T-helper 2 cell (primary cell): ENCODE data around the gene DPCD.

Experiments used
- DNase-seq, 5 experiments: peaks; one replicate each; pipeline versions ENCODE4 v3.0.0 to v3.0.0-alpha.2; 2012 to 2022

Gene DPCD

DNA sequence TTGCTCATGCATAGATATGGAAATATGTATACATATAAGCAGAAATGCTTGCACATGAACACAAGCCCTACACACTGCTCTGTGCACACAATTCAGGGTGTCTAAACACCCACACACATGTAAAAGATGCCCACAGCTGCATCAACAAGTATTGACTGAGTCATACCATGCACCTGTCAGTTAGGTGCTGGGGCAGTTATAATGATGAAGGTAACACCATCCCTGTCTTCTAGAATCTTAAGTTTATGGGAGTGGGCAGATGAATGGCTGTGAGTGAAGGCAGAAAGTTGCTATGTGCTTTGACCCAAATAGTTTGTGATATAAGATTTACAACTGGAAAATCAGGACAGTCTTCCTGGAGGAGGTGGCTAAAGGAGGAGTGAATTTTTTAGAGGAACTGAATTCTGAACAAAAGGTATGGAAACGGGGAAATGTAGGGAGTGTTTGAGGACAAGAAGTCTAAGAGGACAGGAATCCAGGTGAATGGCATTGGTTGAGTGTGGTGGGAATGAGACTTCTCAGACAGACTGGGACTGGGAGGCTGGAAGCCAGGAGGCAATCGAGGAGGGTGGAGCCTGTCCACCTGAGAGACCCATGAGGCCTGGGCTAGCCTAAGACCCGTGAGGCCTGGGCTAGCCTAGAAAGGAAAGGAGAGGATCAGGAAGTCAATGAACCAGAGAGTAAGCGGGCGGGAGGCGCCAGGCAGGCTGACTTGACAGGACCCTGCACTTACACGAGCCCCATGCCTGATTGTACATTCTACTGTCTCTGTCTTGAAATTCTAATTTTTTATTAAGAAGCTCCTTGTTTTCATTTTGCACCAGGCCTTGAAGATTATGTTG, 20.7 kb upstream of the DPCD start:
- no peak for DNase-seq

DNA sequence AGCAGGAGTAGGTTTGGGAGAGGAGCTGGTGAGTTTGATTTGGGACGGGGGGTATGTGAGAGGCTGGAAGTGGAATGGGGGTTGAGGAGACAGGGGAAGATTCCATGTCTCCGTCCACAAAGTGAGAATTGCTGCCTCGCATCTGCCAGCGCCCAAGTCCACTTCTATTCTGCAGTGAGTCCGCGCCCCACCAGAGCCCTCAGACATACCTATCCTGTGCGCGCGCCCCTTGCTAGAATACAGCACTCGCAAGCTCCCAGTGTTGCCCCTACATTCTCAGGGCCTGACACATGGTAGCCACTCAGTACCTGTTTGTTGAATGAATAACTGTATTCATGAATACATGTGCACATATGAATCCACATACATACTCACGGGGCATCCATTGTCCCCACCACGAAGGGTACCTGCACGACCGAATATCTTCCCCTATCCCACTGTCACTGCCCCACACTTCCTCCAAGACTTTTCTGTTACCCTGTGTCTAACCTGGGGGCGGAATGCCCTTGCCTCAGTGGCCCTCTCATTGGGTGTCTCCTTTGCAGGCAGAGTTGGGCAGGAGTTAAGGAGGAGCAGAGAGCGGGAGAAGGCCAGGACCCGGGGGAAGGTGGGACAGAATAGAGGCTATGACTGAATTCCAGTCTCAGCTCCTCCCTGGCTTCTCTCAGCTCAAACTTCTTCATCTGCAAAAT, 19.9 kb upstream of the DPCD start:
- no peak for DNase-seq

DNA sequence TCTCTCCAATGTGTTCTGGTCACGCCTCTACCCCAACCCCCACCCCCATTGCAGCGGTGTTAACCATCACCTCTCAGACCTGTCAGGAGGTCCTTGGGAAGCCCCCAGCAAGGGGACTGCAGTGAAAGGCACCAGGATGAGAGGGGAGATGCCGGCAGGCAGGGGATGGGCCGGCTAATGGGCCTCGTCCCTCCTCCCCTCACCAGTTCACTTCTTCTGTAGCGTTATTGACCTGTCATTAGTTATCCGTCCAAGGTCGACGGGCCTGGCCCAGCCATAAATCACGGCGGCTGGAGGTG, 18.8 kb upstream of the DPCD start:
- no peak for DNase-seq

DNA sequence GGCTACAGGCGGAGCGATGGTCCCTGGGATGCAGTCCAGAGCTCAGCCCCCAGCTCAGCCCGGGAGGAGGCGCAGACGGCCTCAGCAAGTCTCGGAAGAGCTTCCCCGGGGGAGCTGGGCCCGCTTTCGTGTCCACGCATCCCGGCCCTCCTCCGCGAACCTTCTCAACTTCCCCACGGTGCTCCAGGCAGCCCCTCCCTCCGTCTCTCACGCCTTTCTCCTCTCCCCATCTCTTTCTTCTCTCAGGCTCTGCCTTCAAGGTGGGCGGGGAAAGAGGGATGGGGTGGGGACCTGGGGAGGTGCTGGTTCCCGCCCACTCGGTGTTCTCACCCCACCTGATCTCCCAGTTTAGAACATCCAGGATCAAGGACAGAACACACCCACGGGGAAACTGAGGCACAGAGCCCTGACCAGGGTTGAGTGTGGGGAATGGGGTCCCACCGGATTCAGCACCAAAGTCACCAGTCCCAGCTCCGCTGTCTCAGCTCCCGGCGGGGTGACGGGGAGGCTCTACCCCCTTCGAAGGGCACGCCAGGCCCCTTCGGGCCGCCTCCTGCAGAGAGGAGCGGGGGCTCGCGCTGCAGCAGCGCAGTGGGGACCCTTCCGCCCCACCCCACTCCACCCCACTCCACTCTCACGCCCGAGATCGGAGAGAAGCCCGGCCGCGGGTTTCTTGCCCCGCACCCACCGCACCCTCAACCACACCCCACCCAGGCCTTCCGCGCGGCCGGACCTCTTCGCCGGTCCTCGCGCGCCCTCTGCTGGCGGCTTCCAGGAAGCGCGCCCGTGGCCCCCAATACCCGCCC, 18.3 kb upstream of the DPCD start:
- peak; percentile 65 to 77 (median 72) for DNase-seq

DNA sequence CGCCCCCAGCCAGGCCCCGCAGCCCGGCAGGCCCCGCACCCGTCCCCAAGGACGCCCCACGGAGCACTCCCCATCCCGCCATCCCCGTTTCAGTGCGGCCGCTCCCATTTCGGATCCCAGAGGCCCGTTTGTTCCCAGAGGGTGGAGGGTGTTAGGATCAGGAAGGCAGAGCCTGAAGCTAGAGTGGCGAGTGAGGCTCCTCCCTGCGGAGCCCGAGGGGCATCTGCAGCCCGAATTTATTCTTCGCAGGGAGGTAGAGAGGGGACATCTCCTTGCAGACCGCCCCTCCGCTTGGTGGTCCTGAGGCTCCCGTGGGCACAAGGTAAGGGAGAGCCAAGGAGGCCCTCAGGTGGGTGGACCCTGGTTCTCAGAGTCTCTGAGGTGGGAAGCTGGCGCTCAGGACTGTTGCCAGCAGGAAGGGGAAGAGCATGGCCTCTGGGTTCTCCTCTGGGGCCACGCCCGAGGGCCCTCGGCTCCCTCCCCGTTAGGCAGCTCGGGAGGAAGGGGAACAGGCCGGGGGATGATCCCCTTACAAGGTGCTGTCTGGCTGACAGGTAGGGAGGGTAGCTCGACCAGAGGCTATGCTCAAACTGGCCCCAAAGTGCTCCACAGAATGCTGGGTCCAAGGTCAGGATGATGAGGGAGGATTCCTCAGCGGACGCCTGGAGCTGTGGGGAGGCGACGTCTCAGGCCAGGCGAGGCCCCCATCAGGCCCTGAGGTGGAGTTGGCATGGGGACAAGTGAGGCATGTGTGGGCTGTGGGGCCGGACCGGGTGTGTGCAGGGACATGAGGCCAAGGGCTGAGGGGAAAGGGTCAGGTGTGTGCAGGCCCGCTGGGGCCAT, 17.5 kb upstream of the DPCD start:
- DNase-seq = no peak

DNA sequence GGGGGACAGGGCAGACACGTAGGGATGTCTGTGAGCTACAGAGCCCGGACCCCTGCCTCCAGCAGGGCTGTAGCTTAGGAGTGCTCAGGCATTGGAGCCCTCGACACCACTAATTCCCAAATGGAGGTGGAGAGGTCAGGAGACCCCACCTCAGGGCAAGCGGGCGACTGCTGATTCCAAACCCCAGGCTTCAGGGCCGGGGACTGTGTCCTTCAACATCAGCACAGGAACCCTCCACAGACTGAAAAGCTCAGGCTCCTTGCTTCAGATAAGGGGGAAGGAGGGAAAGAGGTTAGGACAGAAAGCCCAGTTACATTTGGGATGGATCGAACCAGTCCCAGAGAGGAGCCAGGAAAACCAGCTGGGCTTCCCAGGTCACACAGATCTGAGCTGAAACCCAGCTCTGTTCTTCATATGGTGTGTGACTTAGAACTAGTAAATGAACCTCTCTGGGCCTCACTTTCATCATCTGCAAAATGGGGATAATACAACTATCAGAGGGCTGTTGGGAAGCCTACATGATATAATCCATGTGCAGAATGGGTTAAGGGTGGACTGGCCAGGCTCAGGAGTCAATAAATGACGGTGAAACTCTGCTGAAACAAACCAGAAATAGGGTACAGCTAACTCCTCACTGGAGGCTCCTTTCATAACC, 16.7 kb upstream of the DPCD start:
- no peak for DNase-seq

DNA sequence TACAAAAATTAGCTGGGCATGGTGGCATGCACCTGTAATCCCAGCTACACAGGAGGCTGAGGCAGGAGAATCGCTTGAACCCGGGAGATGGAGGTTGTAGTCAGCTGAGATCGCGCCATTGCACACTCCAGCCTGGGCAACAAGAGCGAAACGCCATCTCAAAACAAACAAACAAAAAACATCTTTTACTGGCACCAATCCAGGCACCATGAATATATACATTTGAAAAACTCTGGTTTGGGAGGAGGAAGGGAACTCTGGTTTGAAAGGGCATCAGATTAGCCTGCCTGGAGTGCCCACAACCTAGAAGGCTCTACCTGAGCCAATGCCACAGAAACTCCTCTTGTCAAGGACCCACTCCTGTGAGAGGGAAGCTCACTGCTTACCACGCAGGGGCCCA, 16.0 kb upstream of the DPCD start:
- no peak for DNase-seq

DNA sequence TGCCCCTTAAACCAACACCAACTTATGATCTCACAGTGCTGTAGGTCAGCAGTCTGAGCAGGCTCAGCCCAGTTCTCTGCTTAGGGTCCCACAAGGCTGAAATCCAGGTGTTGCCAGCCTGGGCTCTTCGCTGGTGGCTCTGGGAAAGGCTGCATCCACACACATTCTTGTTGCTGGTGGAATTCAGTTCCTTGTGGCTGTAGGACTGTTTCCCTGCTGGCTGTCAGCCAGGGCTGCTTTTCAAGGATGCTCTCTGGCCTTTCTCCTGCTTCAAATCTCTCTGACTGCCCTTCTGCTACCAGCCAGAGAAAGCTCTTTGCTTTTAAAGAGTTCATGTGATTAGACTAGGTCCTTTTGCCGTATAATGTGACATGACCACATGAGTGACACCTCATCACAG, 15.3 kb upstream of the DPCD start:
- DNase-seq = no peak

DNA sequence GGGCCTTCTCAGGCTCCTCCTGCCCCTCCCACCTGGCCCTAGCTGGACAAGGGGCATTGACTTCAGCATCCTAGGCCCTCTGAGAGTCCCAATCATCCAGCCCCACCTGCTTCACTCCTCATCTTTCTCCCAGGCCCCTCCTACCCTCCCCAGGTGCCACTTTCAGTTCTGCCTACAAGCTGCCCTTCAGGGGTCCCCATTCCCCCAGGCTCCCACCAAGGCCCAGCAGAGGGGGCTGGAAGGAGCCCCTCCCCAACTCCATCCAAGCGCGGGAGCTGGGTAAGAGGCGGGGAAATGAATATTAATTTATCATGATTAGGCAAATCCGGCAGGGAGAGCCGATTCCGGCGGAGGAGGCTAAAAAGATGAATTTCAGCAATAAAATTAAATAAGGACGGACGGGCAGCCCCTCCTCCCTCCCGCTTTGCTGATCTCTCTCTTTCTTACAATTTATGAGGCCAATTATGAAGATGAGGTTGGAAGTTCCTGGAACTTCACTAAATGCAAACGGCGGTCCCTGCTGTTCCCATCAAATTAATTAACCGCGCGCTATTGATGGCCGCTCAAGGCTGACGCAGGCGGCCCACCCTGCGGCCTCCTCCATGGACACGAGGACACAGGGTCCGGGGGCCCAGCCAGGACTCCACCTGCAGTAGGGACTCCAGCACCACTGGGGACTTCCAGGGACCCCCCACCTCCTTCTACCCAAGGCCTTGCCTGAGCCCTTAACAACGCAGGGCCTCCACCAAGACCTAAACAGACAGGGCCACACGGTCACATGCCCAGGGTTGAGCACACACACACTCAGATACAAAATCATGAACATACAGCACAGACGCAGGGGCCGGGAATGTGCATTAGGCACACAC, 14.0 kb upstream of the DPCD start:
- DNase-seq = no peak

DNA sequence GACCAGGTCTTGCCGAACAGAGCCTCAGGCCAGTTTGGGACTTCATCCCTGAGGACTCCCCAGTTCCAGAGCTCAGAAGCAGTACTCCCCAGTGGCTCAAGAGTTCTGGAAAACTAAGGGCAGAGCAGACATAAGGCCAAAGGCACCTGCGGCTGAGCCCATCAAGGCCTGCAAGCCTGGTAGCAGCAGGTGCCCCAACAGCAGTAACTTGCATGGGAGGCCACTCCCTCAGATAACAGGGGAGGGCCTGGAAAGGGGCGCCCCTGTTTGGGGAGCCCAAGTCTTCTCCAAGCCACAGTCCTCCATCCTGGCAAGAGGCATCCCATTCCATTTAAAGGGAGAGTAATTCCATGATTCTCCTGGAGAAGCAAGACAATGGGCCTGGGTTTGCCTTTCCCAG, 13.0 kb upstream of the DPCD start:
- DNase-seq = no peak

DNA sequence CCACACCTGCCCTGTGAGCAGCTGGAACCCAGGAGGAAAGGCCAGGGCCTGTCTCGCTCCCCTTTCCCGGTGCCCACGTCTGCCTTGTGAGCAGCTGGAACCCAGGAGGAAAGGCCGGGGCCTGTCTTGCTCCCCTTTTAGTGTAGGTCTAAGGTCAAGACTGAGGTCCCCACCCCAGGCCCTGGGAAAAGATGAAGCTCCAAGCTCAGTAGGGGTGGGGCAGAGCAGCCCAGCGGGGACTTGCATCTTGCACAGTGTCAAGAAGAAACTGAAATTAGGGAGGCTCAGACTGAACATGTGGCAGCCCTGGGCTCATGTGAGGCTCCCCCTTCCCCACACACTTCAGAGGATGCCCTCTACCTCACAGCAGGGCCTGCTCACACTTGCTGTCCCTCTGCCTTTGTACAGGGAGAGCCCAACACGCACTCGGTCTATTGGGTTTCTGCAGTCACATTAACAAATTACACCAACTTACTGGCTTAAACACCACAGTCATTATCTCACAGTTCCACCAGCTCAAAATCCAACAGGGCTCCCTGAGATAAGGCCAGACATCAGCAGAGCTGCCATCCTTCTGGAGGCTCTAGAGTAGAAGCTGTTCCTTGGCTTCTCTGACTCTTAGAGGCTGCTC, 12.4 kb upstream of the DPCD start:
- no peak for DNase-seq

DNA sequence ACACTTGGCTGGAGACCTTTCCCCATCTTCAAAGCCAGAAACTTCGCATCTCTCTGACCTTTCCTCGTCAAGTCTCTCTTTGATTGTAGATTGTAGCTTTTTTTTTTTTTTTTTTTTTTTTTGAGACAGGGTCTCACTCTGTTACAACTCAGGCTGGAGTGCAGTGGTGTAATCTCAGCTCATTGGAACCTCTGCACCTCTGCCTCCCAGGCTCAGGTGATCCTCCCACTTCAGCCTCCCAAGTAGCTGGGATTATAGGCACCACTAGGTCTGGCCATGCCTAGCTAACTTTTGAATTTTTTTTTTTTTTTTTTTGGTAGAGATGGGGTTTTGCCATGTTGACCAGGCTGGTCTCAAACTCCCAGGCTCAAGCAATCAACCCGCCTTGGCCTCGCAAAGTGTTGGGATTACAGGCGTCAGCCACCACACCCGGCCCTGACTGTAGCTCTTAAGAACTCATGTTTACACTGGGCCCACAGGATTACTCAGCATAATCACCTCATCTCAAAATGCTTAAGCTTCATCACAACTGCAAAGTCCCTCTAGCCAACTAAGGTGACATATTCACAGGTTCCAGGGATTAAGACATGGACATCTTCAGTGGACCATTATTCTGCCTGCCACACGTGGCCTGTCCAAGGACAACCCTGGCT, 11.8 kb upstream of the DPCD start:
- DNase-seq = no peak

DNA sequence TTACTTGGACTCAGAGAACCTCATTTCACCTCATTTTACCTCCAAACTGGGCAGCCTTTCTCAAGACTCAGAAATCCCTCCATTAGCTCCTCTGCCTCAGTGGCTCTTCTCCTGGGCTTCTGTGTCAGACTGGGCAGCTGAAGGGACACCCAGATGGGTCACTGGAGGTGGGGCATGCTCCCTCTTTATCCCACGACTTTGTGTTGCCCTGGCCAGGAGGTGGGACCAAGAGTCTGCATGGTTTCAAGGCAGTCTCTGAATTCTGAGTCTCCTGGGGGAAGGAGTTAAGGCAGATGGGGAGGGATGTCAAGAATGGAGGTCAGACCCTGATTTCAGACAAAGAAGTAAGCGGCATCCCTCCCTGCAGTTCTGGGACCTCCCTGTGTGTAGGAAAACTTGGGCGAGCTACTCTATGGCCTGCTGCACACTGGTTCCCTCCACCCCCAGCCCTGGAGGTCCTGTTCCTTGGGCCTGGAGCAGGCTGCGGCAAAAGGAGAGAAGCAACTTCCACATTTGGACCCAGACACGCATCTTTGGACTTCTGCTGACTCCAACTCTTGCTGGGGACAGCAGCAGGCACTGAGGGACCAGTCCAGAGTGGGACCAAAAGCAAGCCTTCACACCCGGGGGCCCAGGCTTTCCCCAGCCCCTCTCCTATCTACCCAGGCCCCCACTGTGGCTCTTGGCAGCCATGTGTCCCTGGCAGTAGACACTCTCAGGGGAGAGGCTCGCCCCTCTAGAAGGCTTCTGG, 10.8 kb upstream of the DPCD start:
- no peak for DNase-seq

DNA sequence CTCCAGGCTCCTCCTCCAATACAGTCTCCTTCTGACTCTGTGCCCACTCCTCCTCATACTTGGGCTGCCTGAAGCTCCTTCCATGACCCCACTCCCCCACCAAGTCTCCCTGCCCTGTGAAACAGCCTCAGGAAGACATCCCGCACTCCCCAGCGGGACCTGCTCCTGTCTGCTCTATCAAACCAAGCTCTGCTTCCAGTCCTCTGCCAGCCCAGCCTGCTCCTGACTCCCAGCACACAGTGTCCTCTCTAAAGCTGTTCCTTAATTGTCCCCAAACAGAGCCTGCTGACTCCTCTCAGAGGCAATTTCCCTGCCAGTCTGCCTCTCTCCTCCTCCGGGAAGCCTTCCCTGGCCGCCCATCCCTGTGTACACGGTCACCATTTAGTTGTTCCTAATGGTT, 9.9 kb upstream of the DPCD start:
- DNase-seq = no peak

DNA sequence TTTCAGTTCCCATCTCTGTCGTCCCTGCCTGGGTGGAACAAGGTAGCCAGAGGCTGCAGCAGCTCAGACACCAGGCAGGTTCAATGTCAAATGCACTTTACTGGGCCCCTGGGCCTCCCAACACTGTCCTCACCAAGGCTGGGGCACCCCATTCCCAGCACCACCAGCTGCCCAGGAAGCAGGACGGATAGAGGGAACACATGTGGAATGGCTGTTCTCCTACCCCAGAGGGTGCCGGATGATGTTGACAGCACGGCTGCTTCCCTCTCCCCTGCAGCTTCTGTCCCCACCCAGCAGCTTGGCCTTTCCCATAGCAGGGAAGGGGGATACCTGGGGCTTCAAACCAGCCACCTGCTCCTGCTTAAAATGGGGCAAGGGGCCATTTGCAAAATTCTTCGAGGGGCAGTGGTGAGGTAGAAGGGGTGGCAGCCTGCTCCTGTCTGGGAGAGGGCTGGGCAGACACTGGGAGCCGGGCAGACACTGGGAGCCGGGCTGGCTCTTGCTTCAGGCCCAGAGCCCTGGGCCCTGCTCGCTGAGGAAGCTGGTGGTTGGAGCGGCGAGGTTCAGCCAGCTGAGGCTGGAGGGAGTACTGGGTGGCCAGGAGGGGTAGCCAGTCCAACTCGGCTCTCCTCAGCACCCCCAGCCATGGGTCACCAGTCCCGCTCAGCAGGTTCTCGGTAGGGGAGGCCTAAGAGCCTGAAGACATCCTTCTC, 9.2 kb upstream of the DPCD start:
- DNase-seq = no peak

DNA sequence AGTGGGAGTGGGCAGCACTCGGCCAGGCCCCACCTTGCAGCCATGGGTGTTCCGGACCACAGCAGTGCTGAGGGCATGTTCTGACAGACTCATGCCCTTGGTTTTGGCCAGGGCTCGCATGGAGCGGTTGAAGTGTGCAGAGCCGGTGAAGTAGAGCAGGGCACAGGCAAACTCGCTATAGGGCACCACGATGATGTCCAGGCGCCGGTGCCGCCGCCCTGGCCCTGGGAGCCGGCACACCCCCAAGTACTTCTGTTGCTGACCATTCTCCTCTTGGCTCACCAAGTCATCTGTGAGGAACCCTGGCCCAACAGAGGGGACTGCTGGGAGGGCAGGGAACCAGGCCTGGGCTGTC, 8.6 kb upstream of the DPCD start:
- DNase-seq = no peak

DNA sequence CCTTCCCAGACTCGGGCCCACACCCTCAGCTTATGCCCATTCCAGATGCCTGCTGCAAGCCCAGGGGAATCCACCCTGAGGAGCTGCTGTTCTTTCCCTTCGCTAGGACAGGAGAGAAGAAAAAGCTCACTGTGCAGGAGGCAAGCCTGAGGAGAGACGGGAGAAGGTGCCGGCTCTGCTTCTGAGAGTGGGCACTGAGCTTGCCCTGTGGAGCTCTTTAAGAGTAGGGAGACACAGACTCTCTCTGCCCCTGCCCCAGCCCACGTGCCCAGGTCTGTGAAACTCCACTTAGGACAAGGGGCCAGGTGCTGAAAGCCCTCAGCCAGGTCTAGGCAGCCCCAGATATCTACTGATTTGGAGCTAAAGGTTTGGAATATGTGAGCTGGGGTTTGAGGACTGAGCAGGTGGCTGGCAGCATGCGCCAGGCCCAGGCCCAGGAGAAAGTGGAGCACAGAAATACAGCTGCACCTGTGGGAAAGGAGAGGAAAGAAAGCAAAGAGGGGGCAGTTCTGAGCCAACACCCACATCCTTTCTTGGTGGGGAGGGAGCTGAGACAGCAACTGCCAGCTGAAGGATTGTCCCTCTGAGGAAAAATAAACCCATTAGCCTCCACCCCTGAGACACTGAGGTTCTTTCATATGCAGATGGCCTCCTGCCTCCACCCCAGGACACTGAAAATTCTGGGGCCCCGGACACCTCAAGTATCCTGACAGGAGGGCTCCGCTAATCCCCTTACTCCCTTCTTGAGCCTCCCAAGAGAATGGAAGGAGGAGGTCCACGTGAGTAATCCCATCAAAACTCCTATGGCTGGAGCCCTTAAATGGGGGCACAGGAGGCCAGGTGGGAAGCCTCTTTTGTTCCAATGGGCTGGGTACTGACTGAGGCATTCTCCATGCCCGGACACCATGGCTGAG, 7.4 kb upstream of the DPCD start:
- DNase-seq = no peak

DNA sequence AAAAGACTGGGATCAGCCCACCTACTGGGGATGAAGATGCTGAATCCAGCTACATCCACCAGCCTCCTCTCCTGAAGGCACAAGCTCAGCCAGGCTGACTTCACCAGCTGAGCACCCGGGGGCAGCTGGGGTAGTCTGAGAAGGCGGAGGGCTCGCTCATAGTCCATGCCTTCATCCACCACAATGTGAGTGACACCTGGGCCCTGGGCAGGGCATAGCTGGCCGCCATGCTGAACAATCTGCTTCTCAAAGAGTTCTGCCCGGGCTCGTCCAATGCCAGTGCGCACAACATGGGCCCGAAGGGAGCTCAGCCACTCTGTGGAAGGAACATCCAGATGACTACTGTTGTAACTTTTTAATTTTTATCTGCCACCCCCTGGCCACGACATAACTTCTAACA, 2.3 kb upstream of the DPCD start:
- DNase-seq = no peak
